Neuron (in vitro differentiated cells): ENCODE measurements around the gene NRCAM.

ENCODE experiments used
- H2AFZ ChIP-seq: one replicate; pipeline ENCODE4 v1.6.1; 2013; ENCODE audit warnings: low read depth, mild to moderate bottlenecking, inconsistent platforms, low read length, moderate library complexity
- H3K27me3 ChIP-seq: one replicate; pipeline ENCODE4 v1.6.1; 2013; ENCODE audit warnings: low read length; ENCODE audit not compliant: insufficient read depth
- H3K36me3 ChIP-seq: one replicate; pipeline ENCODE4 v1.6.1; 2013; ENCODE audit warnings: low read length; ENCODE audit not compliant: insufficient read depth
- H3K4me1 ChIP-seq: one replicate; pipeline ENCODE4 v1.6.1; 2013; ENCODE audit warnings: low read length; ENCODE audit not compliant: insufficient read depth
- H3K4me3 ChIP-seq: 2 replicates; pipeline ENCODE4 v1.5.1; 2013; ENCODE audit warnings: mild to moderate bottlenecking, low read length, moderate library complexity
- H3K9me3 ChIP-seq: one replicate; pipeline ENCODE4 v1.6.1; 2013; ENCODE audit warnings: low read length

NRCAM gene

DNA sequence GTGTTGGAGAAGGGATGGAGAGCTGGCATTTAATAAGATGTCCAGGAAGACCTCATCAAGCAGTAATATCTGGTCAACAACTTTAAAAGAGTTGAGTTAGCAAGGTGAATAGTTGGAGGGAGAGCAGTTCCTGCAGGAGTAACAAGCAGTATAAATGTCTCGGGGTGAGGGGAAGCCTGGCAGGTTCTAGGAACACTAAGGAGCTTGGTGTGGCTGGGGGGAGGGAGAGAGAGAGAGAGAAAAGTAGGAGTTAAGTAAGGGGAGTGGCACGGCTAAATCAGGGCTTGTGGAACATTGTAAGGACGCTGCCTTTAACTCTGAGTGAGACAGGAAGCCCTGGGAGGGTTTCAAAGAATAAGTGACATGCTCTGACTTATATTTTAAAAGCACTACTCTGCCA is 304.0 kb downstream of the NRCAM start:
- Histone ChIP-seq H2AFZ (no peak overlapping the region), H3K27me3 (no peaks in the 10 kb centered on the region), H3K4me1 (no peaks in the 10 kb centered on the region), H3K36me3 (peaks cover 6% of the 10 kb centered on the region), H3K4me3 (no peak overlapping the region), H3K9me3 (no peaks in the 10 kb centered on the region)

DNA sequence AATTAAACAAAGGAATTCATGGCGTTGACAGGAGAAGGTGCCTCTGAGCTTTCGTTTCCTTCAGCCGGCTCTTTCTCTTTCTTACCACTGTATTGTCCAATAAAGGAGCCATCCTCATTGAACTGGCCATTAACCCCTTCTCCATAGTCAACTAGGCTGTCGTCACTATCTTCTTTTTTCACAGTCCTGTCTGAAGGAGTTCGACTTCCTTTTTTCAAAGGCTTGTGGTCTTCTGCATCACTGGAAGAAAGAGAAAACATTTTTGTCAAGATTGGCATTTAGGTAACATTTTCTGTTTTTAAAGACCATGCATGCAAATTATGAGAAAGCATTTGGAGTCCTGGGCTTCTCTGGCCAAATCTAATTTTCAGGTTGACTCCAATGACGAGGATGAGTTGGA is 306.3 kb downstream of the NRCAM start:
- peaks cover 3% of the 10 kb centered on the region for H3K4me1 ChIP-seq
- peaks cover 3% of the 10 kb centered on the region for H3K36me3 ChIP-seq
- H2AFZ ChIP-seq = no peak overlapping the region
- no peaks in the 10 kb centered on the region for H3K27me3 ChIP-seq
- no peaks in the 10 kb centered on the region for H3K9me3 ChIP-seq
- no peak overlapping the region for H3K4me3 ChIP-seq

DNA sequence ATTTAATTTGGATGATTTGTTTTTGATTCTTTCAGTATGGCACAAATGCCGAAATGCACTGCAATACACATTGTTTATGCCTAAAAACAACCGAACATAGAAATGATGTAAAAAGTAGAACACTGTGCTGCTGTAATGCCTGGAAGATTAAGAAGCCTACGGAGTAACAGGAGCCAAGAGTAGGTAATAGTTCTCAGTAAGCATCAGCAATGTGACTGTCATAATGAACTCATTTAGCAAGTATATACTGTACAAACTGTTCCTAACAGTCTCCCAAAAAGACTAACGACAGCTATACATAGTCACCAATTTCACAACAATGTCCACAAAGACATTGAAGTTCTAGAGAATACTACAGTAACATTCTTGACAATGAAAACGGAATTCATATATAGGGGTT is 307.1 kb downstream of the NRCAM start:
- H3K4me1 ChIP-seq = peaks cover 3% of the 10 kb centered on the region
- H3K9me3 ChIP-seq = no peaks in the 10 kb centered on the region
- no peaks in the 10 kb centered on the region for H3K27me3 ChIP-seq
- H3K4me3 ChIP-seq = no peak overlapping the region
- H2AFZ ChIP-seq = no peak overlapping the region
- H3K36me3 ChIP-seq = peaks cover 3% of the 10 kb centered on the region

DNA sequence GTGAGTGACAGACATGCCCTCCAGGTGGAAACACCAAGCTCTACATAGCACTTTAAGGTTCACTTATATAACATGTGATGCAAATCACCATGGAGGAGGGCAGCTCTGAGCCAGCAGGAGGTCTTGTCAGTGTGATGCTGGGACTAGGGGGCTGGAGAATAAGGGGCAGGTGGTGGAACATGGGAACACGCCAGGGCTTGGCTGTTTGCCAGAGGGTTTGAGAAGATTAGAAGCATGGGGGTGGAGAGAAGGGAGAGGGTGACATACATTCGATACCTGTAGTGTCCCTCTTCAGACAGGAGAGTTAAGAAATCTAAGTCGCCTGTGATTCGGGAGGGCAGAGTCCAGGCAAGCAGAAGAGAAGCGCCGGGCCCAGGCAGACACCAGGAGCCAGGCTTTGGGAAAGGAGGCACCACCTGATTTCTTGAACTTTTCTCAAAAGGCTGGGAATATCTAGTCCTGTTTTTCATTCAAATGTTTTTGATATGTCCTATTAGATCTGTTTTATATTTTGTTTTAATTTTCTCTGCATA is 309.1 kb downstream of the NRCAM start:
- Histone ChIP-seq H2AFZ (no peak overlapping the region), H3K4me1 (peaks cover 3% of the 10 kb centered on the region), H3K4me3 (no peak overlapping the region), H3K9me3 (no peaks in the 10 kb centered on the region), H3K36me3 (peaks cover 3% of the 10 kb centered on the region), H3K27me3 (no peaks in the 10 kb centered on the region)

DNA sequence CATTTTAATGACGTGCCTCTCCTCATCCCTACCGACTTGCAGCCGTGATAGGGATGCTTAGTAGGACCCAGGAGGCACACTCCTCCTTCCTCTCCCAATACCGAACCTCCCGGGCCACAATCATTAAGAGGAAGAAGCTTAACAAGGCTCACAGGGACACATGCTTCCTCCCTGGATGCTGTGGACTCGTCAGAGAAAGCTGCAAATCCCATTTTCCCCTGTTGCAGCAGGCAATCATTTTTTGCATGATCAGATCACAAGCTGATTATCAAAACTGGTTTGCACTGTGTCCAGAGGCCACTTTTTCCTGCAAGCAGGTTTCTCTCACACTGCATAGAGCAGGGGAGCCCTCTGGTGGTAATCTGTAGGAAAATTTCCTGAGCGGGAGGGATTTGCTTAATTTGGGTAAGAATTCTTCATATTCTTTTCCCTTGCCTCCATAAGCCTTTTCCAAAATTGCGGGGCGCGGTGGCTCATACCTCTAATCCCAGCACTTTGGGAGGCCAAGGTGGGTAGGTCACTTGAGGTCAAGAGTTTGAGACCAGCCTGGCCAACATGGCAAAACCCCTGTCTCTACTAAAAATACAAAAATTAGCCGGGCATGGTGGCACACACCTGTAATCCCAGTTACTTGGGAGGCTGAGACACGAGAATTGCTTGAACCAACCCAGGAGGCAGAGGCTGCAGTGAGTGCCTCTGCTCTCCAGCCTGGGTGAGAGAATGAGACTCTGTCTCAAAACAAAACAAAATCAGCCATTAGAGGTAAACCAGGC is 310.0 kb downstream of the NRCAM start:
- Histone ChIP-seq H3K9me3 (no peaks in the 10 kb centered on the region), H3K27me3 (no peaks in the 10 kb centered on the region), H3K36me3 (peaks cover 3% of the 10 kb centered on the region), H3K4me1 (peaks cover 3% of the 10 kb centered on the region), H3K4me3 (peak overlapping the region; percentile 42), H2AFZ (peak overlapping the region; percentile 14)

DNA sequence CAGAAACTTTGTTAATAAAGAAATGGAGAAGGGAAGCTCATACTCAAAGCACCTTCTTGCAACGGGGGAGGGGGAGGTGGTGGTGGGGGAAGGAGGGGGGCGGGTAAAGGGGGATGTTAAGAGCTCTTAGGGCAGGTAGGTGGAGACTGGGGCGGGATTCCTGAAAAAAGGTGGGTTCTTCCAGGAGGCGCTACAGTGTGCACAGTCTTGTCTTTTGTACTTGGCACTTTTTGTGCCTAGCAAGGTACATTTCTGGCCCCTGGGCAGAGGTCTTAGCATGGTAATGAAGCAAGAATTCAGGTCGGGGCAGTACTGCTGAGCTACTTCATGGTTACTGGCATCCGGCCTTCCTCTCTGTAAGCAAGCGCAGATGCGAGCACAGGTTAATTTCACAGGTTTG is 310.8 kb downstream of the NRCAM start:
- H3K9me3 ChIP-seq = no peaks in the 10 kb centered on the region
- no peak overlapping the region for H2AFZ ChIP-seq
- peaks cover 3% of the 10 kb centered on the region for H3K4me1 ChIP-seq
- H3K36me3 ChIP-seq = peaks cover 3% of the 10 kb centered on the region
- H3K27me3 ChIP-seq = no peaks in the 10 kb centered on the region
- no peak overlapping the region for H3K4me3 ChIP-seq

DNA sequence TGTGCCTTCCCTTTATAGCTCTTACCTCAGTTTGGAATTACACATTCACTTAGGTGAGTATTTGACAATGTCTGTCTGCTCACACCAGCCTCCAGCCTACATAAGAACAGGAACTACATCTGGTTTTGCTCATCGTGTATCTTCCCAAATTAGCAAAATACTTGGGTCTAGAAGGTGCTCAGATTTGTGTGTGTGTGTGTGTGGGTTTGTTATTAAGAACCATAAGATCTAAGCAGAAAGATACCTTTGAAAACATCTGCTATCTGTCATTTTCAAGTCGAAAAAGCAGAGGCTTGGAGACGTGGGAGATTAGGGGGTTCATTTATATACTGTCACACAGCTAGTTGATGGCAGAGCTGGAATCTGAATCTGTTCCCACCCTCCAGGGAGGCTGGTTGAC is 311.3 kb downstream of the NRCAM start:
- peaks cover 3% of the 10 kb centered on the region for H3K36me3 ChIP-seq
- H3K4me1 ChIP-seq = peaks cover 3% of the 10 kb centered on the region
- H2AFZ ChIP-seq = no peak overlapping the region
- no peaks in the 10 kb centered on the region for H3K9me3 ChIP-seq
- no peaks in the 10 kb centered on the region for H3K27me3 ChIP-seq
- no peak overlapping the region for H3K4me3 ChIP-seq

DNA sequence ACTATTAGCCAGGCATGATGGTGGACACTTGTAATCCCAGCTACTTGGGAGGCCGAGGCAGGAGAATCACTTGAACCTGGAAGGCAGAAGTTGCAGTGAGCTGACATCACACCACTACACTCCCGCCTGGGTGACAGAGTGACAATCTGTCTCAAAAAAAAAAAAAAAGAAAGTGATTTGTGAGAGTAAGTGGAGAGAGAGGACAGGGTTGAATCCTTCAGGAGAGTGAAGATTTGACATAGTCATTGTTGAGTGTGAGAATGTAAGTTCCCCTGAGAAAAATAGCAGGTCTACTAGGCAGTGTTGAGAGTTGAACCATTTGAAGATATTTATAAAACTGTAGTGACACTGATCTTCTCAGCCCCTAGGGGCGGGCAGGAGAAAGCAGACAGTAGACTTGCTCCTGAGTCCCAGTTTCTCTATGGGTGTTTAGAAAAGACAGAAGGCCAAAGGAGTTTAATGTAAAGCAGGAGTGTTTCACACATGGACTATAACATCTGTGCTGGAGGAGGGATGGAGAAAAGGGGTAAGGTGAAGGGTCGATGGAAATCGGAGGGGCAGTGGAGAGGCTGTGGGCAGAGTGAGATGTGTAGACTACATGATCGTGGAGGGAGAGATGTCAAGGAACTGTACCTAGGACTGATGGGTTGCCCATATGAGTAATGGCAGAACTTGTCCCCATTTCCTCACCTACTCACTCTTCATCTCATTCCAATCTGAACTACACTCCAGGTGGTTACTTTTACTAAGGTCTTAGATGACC is 312.4 kb downstream of the NRCAM start:
- no peak overlapping the region for H2AFZ ChIP-seq
- H3K4me1 ChIP-seq = peaks cover 3% of the 10 kb centered on the region
- H3K27me3 ChIP-seq = no peaks in the 10 kb centered on the region
- H3K9me3 ChIP-seq = no peaks in the 10 kb centered on the region
- H3K36me3 ChIP-seq = no peaks in the 10 kb centered on the region
- H3K4me3 ChIP-seq = no peak overlapping the region

DNA sequence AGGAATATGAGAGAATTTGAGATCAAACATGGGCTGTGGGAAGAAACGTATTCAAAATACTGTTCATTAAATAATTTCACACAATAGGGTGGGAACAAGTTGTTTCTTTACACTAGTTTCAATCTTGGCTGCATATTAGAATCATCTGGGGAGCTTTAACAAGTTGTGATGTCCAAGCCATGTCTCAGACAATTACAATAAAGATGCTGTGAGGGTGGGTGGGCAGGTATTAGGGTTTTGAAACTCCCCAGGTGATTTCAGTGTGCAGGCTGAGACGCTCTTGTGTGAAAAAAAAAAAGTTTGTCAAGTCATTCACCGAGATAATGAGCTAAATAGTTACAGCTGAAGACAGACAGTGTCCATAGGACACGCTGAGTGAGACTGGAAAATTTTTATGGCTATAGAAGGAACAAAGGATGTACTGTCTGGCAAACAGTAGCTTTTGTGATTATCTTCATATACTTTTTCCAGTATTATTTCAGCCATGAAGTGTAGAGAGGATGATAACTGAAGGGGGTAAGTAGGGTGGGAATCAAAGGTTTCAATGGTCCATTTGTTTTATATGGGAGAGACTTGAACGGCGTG is 313.5 kb downstream of the NRCAM start:
- no peaks in the 10 kb centered on the region for H3K9me3 ChIP-seq

DNA sequence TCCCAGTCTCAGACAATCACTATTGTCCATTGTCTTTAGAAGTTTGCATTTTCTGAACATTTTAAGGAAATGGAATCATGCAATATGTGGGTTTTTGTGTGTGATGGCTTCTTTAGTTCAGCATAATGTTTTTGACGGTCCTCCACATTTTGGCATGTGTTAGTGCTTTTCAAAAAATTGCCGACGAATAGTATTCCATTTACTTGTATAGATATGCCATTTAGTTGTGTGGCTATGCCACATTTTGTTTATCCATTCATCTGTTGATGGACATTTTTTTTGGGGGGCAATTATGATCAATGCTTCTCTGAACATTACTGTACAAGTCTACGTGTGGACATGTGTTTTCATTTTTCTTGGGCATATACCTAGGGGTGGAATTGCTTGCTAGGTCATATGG is 314.1 kb downstream of the NRCAM start:
- H3K36me3 ChIP-seq = no peaks in the 10 kb centered on the region
- H2AFZ ChIP-seq = no peak overlapping the region
- H3K4me1 ChIP-seq = peaks cover 3% of the 10 kb centered on the region
- H3K4me3 ChIP-seq = no peak overlapping the region
- H3K9me3 ChIP-seq = no peaks in the 10 kb centered on the region
- no peaks in the 10 kb centered on the region for H3K27me3 ChIP-seq

More for the DNA sequence above, 313.5 kb downstream of the NRCAM start:
- Histone ChIP-seq H3K36me3 (no peaks in the 10 kb centered on the region), H2AFZ (no peak overlapping the region), H3K27me3 (no peaks in the 10 kb centered on the region), H3K4me1 (peaks cover 3% of the 10 kb centered on the region), H3K4me3 (no peak overlapping the region)

DNA sequence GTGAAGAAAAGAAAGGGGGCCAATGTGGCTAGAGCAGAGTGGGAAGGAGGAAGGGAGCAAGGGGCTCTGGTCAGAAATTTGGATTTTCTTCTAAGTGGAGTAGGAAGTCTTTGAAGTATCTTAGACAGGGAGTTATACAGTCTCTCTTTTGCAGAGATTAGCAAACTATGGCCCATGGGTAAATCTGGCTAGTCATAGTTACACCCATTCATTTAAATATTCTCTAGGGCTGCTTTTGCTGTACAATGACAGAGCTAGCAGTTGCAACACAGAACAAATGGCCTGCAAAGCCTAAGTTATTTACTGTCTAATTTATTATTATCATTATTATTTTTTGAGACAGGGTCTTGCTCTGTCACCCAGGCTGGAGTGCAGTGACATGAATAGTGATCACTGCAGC is 315.6 kb downstream of the NRCAM start:
- Histone ChIP-seq H3K4me3 (no peak overlapping the region), H3K4me1 (no peaks in the 10 kb centered on the region), H3K36me3 (no peaks in the 10 kb centered on the region), H2AFZ (no peak overlapping the region), H3K9me3 (no peaks in the 10 kb centered on the region), H3K27me3 (no peaks in the 10 kb centered on the region)

DNA sequence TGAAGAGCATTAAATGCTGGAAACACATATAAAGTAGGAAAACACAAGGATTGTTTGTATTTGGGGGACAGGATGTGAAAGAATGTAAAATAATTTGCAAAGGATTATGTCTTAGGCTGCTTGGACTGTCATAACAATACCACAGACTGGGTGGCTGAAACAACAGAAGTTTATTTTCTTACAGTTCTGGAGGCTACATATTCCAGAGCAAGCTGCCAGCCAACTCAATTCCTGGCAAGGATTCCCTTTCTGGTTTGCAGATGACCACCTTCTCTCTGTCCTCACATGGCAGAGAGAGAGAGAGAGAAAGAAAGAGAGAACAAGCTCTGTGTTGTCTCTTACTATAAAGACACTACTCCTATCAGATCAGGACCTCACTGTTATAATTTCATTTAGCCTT is 317.3 kb downstream of the NRCAM start:
- Histone ChIP-seq H3K27me3 (no peaks in the 10 kb centered on the region), H3K4me1 (no peaks in the 10 kb centered on the region), H3K4me3 (no peak overlapping the region), H2AFZ (no peak overlapping the region), H3K36me3 (no peaks in the 10 kb centered on the region), H3K9me3 (no peaks in the 10 kb centered on the region)

DNA sequence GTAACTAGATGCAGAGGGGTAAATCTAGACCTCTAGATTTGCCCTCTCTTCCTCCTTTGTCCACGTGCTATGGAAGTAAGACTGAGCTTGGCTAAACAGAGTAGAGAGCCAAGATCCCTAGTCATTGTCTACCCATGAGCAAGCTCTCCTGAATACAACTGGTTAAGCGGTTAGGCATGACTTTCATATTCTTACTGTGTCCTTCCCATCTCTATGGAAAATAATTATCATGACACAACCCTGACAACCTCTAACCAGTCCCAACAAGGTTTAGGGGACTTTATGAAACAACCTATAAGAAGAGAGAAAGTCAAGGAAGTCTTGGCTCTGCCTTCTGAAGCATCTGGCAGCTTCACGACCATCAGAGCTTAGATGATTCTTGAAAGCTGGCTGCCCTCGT is 318.2 kb downstream of the NRCAM start:
- Histone ChIP-seq H3K4me3 (no peak overlapping the region), H2AFZ (no peak overlapping the region), H3K9me3 (no peaks in the 10 kb centered on the region), H3K36me3 (no peaks in the 10 kb centered on the region), H3K4me1 (no peaks in the 10 kb centered on the region), H3K27me3 (no peaks in the 10 kb centered on the region)
